Vagina (tissue), 2 donors: ENCODE measurements around the gene PSMD1. TPM values are rescaled to one million over a fixed set of nuclear protein-coding genes. Genes with fewer than 3 reads are reported as not detected.

Source experiments
- DNase-seq, 2 donors: peaks; one replicate each; pipeline ENCODE4 v3.0.0-alpha.2; 2017; ENCODE audit errors: extremely low spot score in 2 of 2
- H3K27ac ChIP-seq: fragments of 200-600 bp; sonication (generic); one replicate; pipeline ENCODE4 v1.5.1; 2019
- H3K27me3 ChIP-seq: fragments of 200-600 bp; sonication (generic); one replicate; pipeline ENCODE4 v1.5.1; 2019
- H3K36me3 ChIP-seq, 2 donors: fragments of 200-600 bp; sonication (generic); one replicate each; pipeline ENCODE4 v1.5.1; 2017 to 2019
- H3K4me1 ChIP-seq: fragments of 200-600 bp; sonication (generic); one replicate; pipeline ENCODE4 v1.5.1; 2019
- H3K4me3 ChIP-seq, 2 donors: fragments of 200-600 bp; sonication (generic); 1 replicate in 1 of 2; 2 replicates in 1 of 2; pipeline ENCODE4 v1.5.1; 2016 to 2019
- H3K9me3 ChIP-seq: fragments of 200-600 bp; sonication (generic); one replicate; pipeline ENCODE4 v1.5.1; 2019
- CTCF ChIP-seq, 3 experiments: fragments of 450-650 bp in 2 of 3; fragments of 200-600 bp in 1 of 3; sonication (generic) in 1 of 3; IDR thresholded peaks; one replicate each; pipeline ENCODE4 v1.5.1; 2017 to 2019; ENCODE audit warnings: antibody characterized with exemption in 3 of 3, mild to moderate bottlenecking in 2 of 3, moderate library complexity in 2 of 3
- POLR2A ChIP-seq, 2 donors: fragments of 450-650 bp; IDR thresholded peaks; one replicate each; pipeline ENCODE4 v1.6.1; 2017; ENCODE audit warnings: antibody characterized with exemption in 2 of 2, mild to moderate bottlenecking in 2 of 2, moderate library complexity in 2 of 2
- POLR2AphosphoS5 ChIP-seq, 2 donors: sonication (generic); formaldehyde crosslinking; IDR thresholded peaks; one replicate each; pipeline ENCODE4 v1.9.0; 2017; ENCODE audit warnings: antibody characterized with exemption in 2 of 2, mild to moderate bottlenecking in 2 of 2, low read depth in 1 of 2; ENCODE audit not compliant: insufficient read depth in 1 of 2
- intact Hi-C: fragments of 100-400 bp; cut with DNase I; formaldehyde crosslinking; loops from one replicate; pipeline ENCODE4 v1.15.1; 2023
- total RNA-seq: library from RNA; depleted of rRNA; stranded (reverse); fragments of >200 nt; gene quantifications from one replicate; pipeline ENCODE4 v1.2.3, GENCODE V29; 2016

PSMD1 gene
- total RNA-seq, 1 donor from 2014 or later, result 40.5 TPM

DNA sequence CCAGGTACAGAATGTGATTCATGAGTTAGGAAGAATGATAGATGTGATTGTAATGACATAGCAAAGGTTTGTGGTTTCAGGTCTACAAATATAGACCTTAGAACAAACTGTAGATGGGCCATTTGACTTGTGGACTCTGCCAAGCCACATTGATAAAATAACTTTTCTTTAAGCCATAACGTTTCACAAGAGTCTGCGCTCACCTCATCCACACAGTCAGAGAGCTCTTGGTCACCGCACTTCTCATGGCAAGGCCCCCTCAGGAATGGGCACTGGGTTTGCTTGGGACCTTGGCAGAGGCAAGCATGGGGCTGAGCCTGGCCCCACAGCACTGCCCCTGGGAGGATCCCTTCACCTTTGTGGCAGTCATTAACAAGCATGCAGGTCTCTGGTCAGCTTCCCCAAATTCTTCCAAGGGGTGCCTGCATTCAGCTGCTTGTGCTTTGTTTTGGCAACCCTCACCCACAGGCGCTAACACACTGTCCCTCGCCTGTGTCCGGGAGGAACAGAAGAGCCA is 155.7 kb downstream of the PSMD1 start:
- no peak for DNase-seq
- no peak overlapping the region for H3K27ac ChIP-seq
- TF ChIP-seq POLR2AphosphoS5 (IDR thresholded peaks at IDR 0.05; ENCODE audit: insufficient read depth in 1 of 2, low read depth in 1 of 2), result no peak
- no peak for TF ChIP-seq POLR2A (IDR thresholded peaks at IDR 0.05)
- no peak for TF ChIP-seq CTCF (IDR thresholded peaks at IDR 0.05)

DNA sequence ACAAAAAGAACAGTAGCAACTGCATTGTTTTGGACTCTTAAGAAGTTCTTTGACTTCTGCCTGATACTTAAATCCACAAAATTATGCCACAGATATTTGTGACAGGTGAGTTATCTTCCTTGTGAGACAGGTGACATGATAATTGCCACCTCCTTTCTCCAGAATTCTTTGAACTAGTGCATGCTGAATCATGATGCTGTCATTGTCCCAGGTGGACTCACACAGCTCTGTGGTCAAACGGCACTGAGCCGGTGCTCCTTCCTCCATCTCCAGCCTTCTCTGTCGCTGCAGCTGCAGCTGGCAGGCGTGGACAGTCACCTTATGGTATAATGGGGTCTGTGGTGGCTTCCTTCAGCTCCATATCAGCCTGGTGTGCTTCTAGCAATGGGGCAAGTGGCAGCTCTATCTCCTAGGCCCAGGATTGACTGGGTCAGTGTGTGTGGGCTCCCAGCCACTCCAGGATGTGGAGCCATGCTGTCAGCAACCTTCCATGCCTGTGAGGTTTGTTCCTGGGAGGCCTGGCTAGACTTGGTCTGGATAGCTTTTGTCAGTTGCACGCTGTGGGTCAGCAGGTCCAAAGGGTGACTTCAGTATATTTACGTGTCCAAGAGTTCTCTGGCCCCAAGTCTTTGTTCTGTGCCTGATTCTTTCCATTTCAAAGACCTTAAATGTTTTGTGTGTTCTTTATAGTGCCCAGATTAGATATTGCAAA is 157.4 kb downstream of the PSMD1 start:
- TF ChIP-seq POLR2A (IDR thresholded peaks at IDR 0.05) (no peak), CTCF (IDR thresholded peaks at IDR 0.05) (no peak), POLR2AphosphoS5 (IDR thresholded peaks at IDR 0.05; ENCODE audit: insufficient read depth in 1 of 2, low read depth in 1 of 2) (no peak)
- Histone ChIP-seq H3K27ac (no peak overlapping the region), H3K9me3 (no peaks in the 10 kb centered on the region), H3K36me3 (no peaks in the 10 kb centered on the region), H3K4me3 (no peak overlapping the region), H3K4me1 (no peaks in the 10 kb centered on the region), H3K27me3 (no peaks in the 10 kb centered on the region)
- intact Hi-C loops, result no loop called here
- no peak for DNase-seq

More for the DNA sequence above, 155.7 kb downstream of the PSMD1 start:
- no peaks in the 10 kb centered on the region for H3K4me1 ChIP-seq
- H3K4me3 ChIP-seq, result no peak overlapping the region
- H3K36me3 ChIP-seq, result no peaks in the 10 kb centered on the region
- H3K9me3 ChIP-seq, result no peaks in the 10 kb centered on the region
- no peaks in the 10 kb centered on the region for H3K27me3 ChIP-seq
- intact Hi-C loops, result no loop called here

- H3K27ac ChIP-seq, result no peak overlapping the region
Measured at GRCh38 chr2:231218366-231218765, 161.7 kb downstream of the PSMD1 start.

GRCh38 chr2:231219289-231219688 is 162.6 kb downstream of the PSMD1 start:
- H3K9me3 ChIP-seq, result no peaks in the 10 kb centered on the region
- H3K36me3 ChIP-seq, result no peaks in the 10 kb centered on the region

More at GRCh38 chr2:231218366-231218765, 161.7 kb downstream of the PSMD1 start:
- Histone ChIP-seq H3K27me3 (no peaks in the 10 kb centered on the region), H3K9me3 (no peaks in the 10 kb centered on the region), H3K4me3 (no peak overlapping the region), H3K36me3 (no peaks in the 10 kb centered on the region), H3K4me1 (peaks cover 7% of the 10 kb centered on the region)
- no peak for TF ChIP-seq CTCF (IDR thresholded peaks at IDR 0.05)
- TF ChIP-seq POLR2A (IDR thresholded peaks at IDR 0.05), result no peak
- TF ChIP-seq POLR2AphosphoS5 (IDR thresholded peaks at IDR 0.05; ENCODE audit: insufficient read depth in 1 of 2, low read depth in 1 of 2), result no peak
- DNase-seq, result no peak
- intact Hi-C loops, result no loop called here

More at GRCh38 chr2:231219289-231219688, 162.6 kb downstream of the PSMD1 start:
- intact Hi-C loops, result no loop called here
- Histone ChIP-seq H3K4me3 (no peak overlapping the region), H3K4me1 (peaks cover 7% of the 10 kb centered on the region), H3K27ac (no peak overlapping the region), H3K27me3 (no peaks in the 10 kb centered on the region)
- no peak for DNase-seq
- TF ChIP-seq CTCF (IDR thresholded peaks at IDR 0.05), result no peak
- TF ChIP-seq POLR2A (IDR thresholded peaks at IDR 0.05), result no peak
- TF ChIP-seq POLR2AphosphoS5 (IDR thresholded peaks at IDR 0.05; ENCODE audit: insufficient read depth in 1 of 2, low read depth in 1 of 2), result no peak
